Activated T-helper 17 cell treated with anti-CD3 and anti-CD28 coated beads, Interleukin-2, amount 50 U/mL, for 72 hours (primary cell): Measurements from ENCODE around the gene OSBPL3. TPM values are rescaled to one million over a fixed set of nuclear protein-coding genes. Genes with fewer than 3 reads are reported as not detected.

Experiments used
- ATAC-seq: fragments of 150-1000 bp; cut with Tn5 transposase; replicated peaks from 2 replicates; pipeline ENCODE4 v1.10.0; 2021; ENCODE audit warnings: mild to moderate bottlenecking, moderate library complexity
- H3K27ac Mint-ChIP-seq: one replicate; pipeline ENCODE4 v1.8.0; 2022; ENCODE audit warnings: mixed read lengths
- H3K27me3 Mint-ChIP-seq: one replicate; pipeline ENCODE4 v1.8.0; 2022; ENCODE audit warnings: mixed read lengths
- H3K36me3 Mint-ChIP-seq: one replicate; pipeline ENCODE4 v1.8.0; 2022; ENCODE audit warnings: low read depth, mild to moderate bottlenecking, mixed read lengths
- H3K4me1 Mint-ChIP-seq: one replicate; pipeline ENCODE4 v1.8.0; 2022; ENCODE audit warnings: mixed read lengths
- H3K4me3 Mint-ChIP-seq: one replicate; pipeline ENCODE4 v1.8.0; 2022; ENCODE audit warnings: mild to moderate bottlenecking, mixed read lengths
- H3K9me3 Mint-ChIP-seq: one replicate; pipeline ENCODE4 v1.8.0; 2022; ENCODE audit warnings: mixed read lengths
- total RNA-seq, 2 donors: library from RNA; stranded (reverse); gene quantifications; one replicate each; pipeline ENCODE4 v1.2.3, GENCODE V29; 2022

OSBPL3 gene
- total RNA-seq, 2 donors from 2014 or later = 57.6 to 70.6 TPM

GRCh38 chr7:24784277-24784676 is 195.7 kb downstream of the OSBPL3 start:
- no peak for ATAC-seq
- Mint-ChIP-seq H3K36me3 (peaks cover 12% of the 10 kb centered on the region), H3K27me3 (no peaks in the 10 kb centered on the region), H3K9me3 (peaks cover 7% of the 10 kb centered on the region), H3K4me3 (no peak overlapping the region), H3K27ac (no peak overlapping the region), H3K4me1 (peaks cover 13% of the 10 kb centered on the region)

- ATAC-seq = no peak
- Mint-ChIP-seq H3K9me3 (peaks cover 7% of the 10 kb centered on the region), H3K27ac (no peak overlapping the region), H3K36me3 (peaks cover 12% of the 10 kb centered on the region), H3K27me3 (no peaks in the 10 kb centered on the region), H3K4me3 (no peak overlapping the region), H3K4me1 (peaks cover 13% of the 10 kb centered on the region)
Measured at GRCh38 chr7:24783698-24784097, 196.3 kb downstream of the OSBPL3 start.

GRCh38 chr7:24781106-24781505 is 198.9 kb downstream of the OSBPL3 start:
- Mint-ChIP-seq H3K36me3 (peaks cover 12% of the 10 kb centered on the region), H3K27me3 (no peaks in the 10 kb centered on the region), H3K9me3 (peaks cover 7% of the 10 kb centered on the region), H3K4me3 (no peak overlapping the region), H3K4me1 (peaks cover 5% of the 10 kb centered on the region), H3K27ac (no peak overlapping the region)
- no peak for ATAC-seq

GRCh38 chr7:24779283-24779655 is 200.7 kb downstream of the OSBPL3 start:
- Mint-ChIP-seq H3K36me3 (peaks cover 12% of the 10 kb centered on the region), H3K9me3 (peaks cover 7% of the 10 kb centered on the region), H3K4me1 (peaks cover 5% of the 10 kb centered on the region), H3K27ac (no peak overlapping the region), H3K4me3 (no peak overlapping the region), H3K27me3 (no peaks in the 10 kb centered on the region)
- no peak for ATAC-seq

GRCh38 chr7:24778543-24779282 is 201.3 kb downstream of the OSBPL3 start:
- ATAC-seq = peak; percentile 56
- no peak overlapping the region for H3K27ac Mint-ChIP-seq
- H3K36me3 Mint-ChIP-seq = peaks cover 6% of the 10 kb centered on the region
- peaks cover 3% of the 10 kb centered on the region for H3K4me1 Mint-ChIP-seq
- no peaks in the 10 kb centered on the region for H3K27me3 Mint-ChIP-seq
- no peak overlapping the region for H3K4me3 Mint-ChIP-seq
- peaks cover 2% of the 10 kb centered on the region for H3K9me3 Mint-ChIP-seq

GRCh38 chr7:24777806-24778205 is 202.2 kb downstream of the OSBPL3 start:
- no peaks in the 10 kb centered on the region for H3K36me3 Mint-ChIP-seq
- H3K4me1 Mint-ChIP-seq = no peaks in the 10 kb centered on the region
- no peak for ATAC-seq
- H3K9me3 Mint-ChIP-seq = no peaks in the 10 kb centered on the region
- no peak overlapping the region for H3K4me3 Mint-ChIP-seq
- H3K27ac Mint-ChIP-seq = peak overlapping the region; percentile 13
- H3K27me3 Mint-ChIP-seq = no peaks in the 10 kb centered on the region

- Mint-ChIP-seq H3K4me1 (no peaks in the 10 kb centered on the region), H3K27ac (no peak overlapping the region), H3K9me3 (peaks cover 9% of the 10 kb centered on the region), H3K4me3 (no peak overlapping the region), H3K27me3 (peaks cover 12% of the 10 kb centered on the region), H3K36me3 (no peaks in the 10 kb centered on the region)
- ATAC-seq = no peak
Measured at GRCh38 chr7:24773646-24774045, 206.3 kb downstream of the OSBPL3 start.

- peaks cover 9% of the 10 kb centered on the region for H3K9me3 Mint-ChIP-seq
Measured at GRCh38 chr7:24769851-24770250, 210.1 kb downstream of the OSBPL3 start.

GRCh38 chr7:24769014-24769830 is 210.8 kb downstream of the OSBPL3 start:
- Mint-ChIP-seq H3K9me3 (peaks cover 9% of the 10 kb centered on the region), H3K4me3 (no peak overlapping the region), H3K36me3 (no peaks in the 10 kb centered on the region), H3K4me1 (no peaks in the 10 kb centered on the region), H3K27ac (no peak overlapping the region), H3K27me3 (peaks cover 33% of the 10 kb centered on the region)
- no peak for ATAC-seq

More at GRCh38 chr7:24769851-24770250, 210.1 kb downstream of the OSBPL3 start:
- ATAC-seq = no peak
- Mint-ChIP-seq H3K27me3 (peaks cover 29% of the 10 kb centered on the region), H3K4me3 (no peak overlapping the region), H3K4me1 (no peaks in the 10 kb centered on the region), H3K36me3 (no peaks in the 10 kb centered on the region), H3K27ac (no peak overlapping the region)

GRCh38 chr7:24767878-24768569 is 212.0 kb downstream of the OSBPL3 start:
- H3K4me3 Mint-ChIP-seq = no peak overlapping the region
- peaks cover 36% of the 10 kb centered on the region for H3K27me3 Mint-ChIP-seq
- H3K9me3 Mint-ChIP-seq = peaks cover 9% of the 10 kb centered on the region
- H3K4me1 Mint-ChIP-seq = no peaks in the 10 kb centered on the region
- H3K36me3 Mint-ChIP-seq = no peaks in the 10 kb centered on the region
- no peak for ATAC-seq
- H3K27ac Mint-ChIP-seq = no peak overlapping the region

- Mint-ChIP-seq H3K9me3 (peaks cover 2% of the 10 kb centered on the region), H3K4me3 (no peak overlapping the region), H3K27me3 (peaks cover 49% of the 10 kb centered on the region), H3K4me1 (no peaks in the 10 kb centered on the region), H3K27ac (no peak overlapping the region), H3K36me3 (no peaks in the 10 kb centered on the region)
- no peak for ATAC-seq
Measured at GRCh38 chr7:24764972-24765744, 214.8 kb downstream of the OSBPL3 start.

GRCh38 chr7:24764011-24764410 is 216.0 kb downstream of the OSBPL3 start:
- Mint-ChIP-seq H3K4me3 (no peak overlapping the region), H3K27me3 (peaks cover 56% of the 10 kb centered on the region), H3K27ac (no peak overlapping the region), H3K4me1 (no peaks in the 10 kb centered on the region), H3K36me3 (no peaks in the 10 kb centered on the region), H3K9me3 (no peaks in the 10 kb centered on the region)
- no peak for ATAC-seq

- H3K27me3 Mint-ChIP-seq = peaks cover 62% of the 10 kb centered on the region
- no peak for ATAC-seq
- H3K9me3 Mint-ChIP-seq = no peaks in the 10 kb centered on the region
- no peak overlapping the region for H3K4me3 Mint-ChIP-seq
- no peaks in the 10 kb centered on the region for H3K4me1 Mint-ChIP-seq
- no peaks in the 10 kb centered on the region for H3K36me3 Mint-ChIP-seq
- no peak overlapping the region for H3K27ac Mint-ChIP-seq
Measured at GRCh38 chr7:24763303-24763901, 216.6 kb downstream of the OSBPL3 start.

- Mint-ChIP-seq H3K27me3 (peaks cover 58% of the 10 kb centered on the region), H3K4me1 (no peaks in the 10 kb centered on the region), H3K27ac (no peak overlapping the region), H3K36me3 (no peaks in the 10 kb centered on the region), H3K4me3 (no peak overlapping the region), H3K9me3 (no peaks in the 10 kb centered on the region)
- no peak for ATAC-seq
Measured at GRCh38 chr7:24762771-24763170, 217.2 kb downstream of the OSBPL3 start.
